Esophagus squamous epithelium (tissue), 4 donors: ENCODE measurements around the gene SIK3.

Source experiments
- POLR2A ChIP-seq, 4 donors: fragments of 450-650 bp; IDR thresholded peaks; one replicate each; pipeline ENCODE4 v1.6.1; 2017; ENCODE audit warnings: antibody characterized with exemption in 4 of 4, mild to moderate bottlenecking in 4 of 4, moderate library complexity in 3 of 4
- TF ChIP-seq, protein P1 (sequence below), 6 experiments: fragments of 450-650 bp in 4 of 6; fragments of 200-600 bp in 2 of 6; sonication (generic) in 2 of 6; IDR thresholded peaks; one replicate each; pipeline ENCODE4 v1.5.1; 2016 to 2019; ENCODE audit warnings: antibody characterized with exemption in 6 of 6, mild to moderate bottlenecking in 4 of 6, moderate library complexity in 4 of 6

GRCh38 chr11:117061256-117061655 is 37.0 kb downstream of the SIK3 start:
- TF ChIP-seq, protein P1, sequence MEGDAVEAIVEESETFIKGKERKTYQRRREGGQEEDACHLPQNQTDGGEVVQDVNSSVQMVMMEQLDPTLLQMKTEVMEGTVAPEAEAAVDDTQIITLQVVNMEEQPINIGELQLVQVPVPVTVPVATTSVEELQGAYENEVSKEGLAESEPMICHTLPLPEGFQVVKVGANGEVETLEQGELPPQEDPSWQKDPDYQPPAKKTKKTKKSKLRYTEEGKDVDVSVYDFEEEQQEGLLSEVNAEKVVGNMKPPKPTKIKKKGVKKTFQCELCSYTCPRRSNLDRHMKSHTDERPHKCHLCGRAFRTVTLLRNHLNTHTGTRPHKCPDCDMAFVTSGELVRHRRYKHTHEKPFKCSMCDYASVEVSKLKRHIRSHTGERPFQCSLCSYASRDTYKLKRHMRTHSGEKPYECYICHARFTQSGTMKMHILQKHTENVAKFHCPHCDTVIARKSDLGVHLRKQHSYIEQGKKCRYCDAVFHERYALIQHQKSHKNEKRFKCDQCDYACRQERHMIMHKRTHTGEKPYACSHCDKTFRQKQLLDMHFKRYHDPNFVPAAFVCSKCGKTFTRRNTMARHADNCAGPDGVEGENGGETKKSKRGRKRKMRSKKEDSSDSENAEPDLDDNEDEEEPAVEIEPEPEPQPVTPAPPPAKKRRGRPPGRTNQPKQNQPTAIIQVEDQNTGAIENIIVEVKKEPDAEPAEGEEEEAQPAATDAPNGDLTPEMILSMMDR (IDR thresholded peaks at IDR 0.05), result no peak
- no peak for TF ChIP-seq POLR2A (IDR thresholded peaks at IDR 0.05)
